Esophagus muscularis mucosa (tissue), 4 donors: Measurements from ENCODE around the gene ZNF469.
"Not testable (repeated sequence)": the region's sequence is repeated elsewhere in the genome, so short reads cannot be mapped to it uniquely, and the experiment has no call there.

Experiments used
- CTCF ChIP-seq, 3 experiments: fragments of 200-600 bp in 2 of 3; fragments of 450-650 bp in 1 of 3; sonication (generic) in 2 of 3; IDR thresholded peaks; one replicate each; pipeline ENCODE4 v1.5.1; 2017 to 2019; ENCODE audit warnings: antibody characterized with exemption in 3 of 3, mild to moderate bottlenecking in 2 of 3, moderate library complexity in 1 of 3
- EP300 ChIP-seq: sonication (generic); formaldehyde crosslinking; IDR thresholded peaks from one replicate; pipeline ENCODE4 v1.6.1; 2017; ENCODE audit warnings: antibody characterized with exemption
- POLR2A ChIP-seq: fragments of 450-650 bp; IDR thresholded peaks from one replicate; pipeline ENCODE4 v1.6.1; 2017; ENCODE audit warnings: antibody characterized with exemption, moderate library complexity, mild to moderate bottlenecking, low read depth
- POLR2AphosphoS5 ChIP-seq, 2 donors: sonication (generic); formaldehyde crosslinking; IDR thresholded peaks; one replicate each; pipeline ENCODE4 v1.6.1; 2017; ENCODE audit warnings: antibody characterized with exemption in 2 of 2

GRCh38 chr16:88410297-88410968 is 27.7 kb downstream of the ZNF469 start:
- TF ChIP-seq CTCF (IDR thresholded peaks at IDR 0.05); POLR2AphosphoS5 (IDR thresholded peaks at IDR 0.05); EP300; POLR2A: not testable (repeated sequence)
